Measurements from ENCODE around the gene DUSP1. TPM values are rescaled to one million over a fixed set of nuclear protein-coding genes. Genes with fewer than 3 reads are reported as not detected.

DUSP1 gene
- total RNA-seq, 4 donors from 2014 or later = 811 to 2,389 (median 1,820) TPM

GRCh38 chr5:172719211-172719610 lies 51.8 kb downstream of the DUSP1 start:
- no peak overlapping the region for H3K4me3 ChIP-seq (ENCODE audit: low read depth, poor library complexity, severe bottlenecking)
- 77 to 82% methylated on average over 4 of the region's 4 CpGs for WGBS, 2 donors
- intact Hi-C loops (cut with DNase I; ENCODE audit: low total_unique reads) = loop anchor here (5.0 kb wide), 2 partner anchors 53 to 578 kb away; partner anchors contain the start of gene DUSP1
- TF ChIP-seq POLR2A (IDR thresholded peaks at IDR 0.05) = no peak
- no peak for DNase-seq (ENCODE audit: low spot score in 2 of 2)

- H3K4me3 ChIP-seq (ENCODE audit: low read depth, poor library complexity, severe bottlenecking) = no peak overlapping the region
- no peak for DNase-seq (ENCODE audit: low spot score in 2 of 2)
- 94 to 96% methylated on average over 3 of the region's 3 CpGs for WGBS, 2 donors
- no peak for TF ChIP-seq CTCF (IDR thresholded peaks at IDR 0.05)
- intact Hi-C loops (cut with DNase I; ENCODE audit: low total_unique reads) = loop anchor here (5.0 kb wide), 2 partner anchors 54 to 579 kb away; partner anchors contain the start of gene DUSP1
Measured at GRCh38 chr5:172718527-172719114, 52.4 kb downstream of the DUSP1 start.

Other genes with a start within 250 kb of the DUSP1 start
- gene NEURL1B, start 129.9 kb downstream of the DUSP1 start, total RNA-seq = 10 to 100 TPM; 12.5 to 34.8 (median 20.9) TPM
- 100 to 1,000 TPM in 1 of 4 donors, 10 to 100 TPM in 3; 62.9 to 114 (median 82.6) TPM for gene ERGIC1, start 63.1 kb upstream of the DUSP1 start, total RNA-seq
- 10 to 100 TPM; 14.7 to 19.0 (median 17.7) TPM for gene RPL26L1, start 188.2 kb upstream of the DUSP1 start, total RNA-seq
- gene ATP6V0E1, start 212.6 kb upstream of the DUSP1 start, total RNA-seq = 100 to 1,000 TPM in 1 of 4 donors, 10 to 100 TPM in 3; 47.3 to 110 (median 86.4) TPM